Activated CD8-positive, alpha-beta T cell treated with anti-CD3 and anti-CD28 coated beads for 36 hours (primary cell): ENCODE results near the gene PPP1R7. TPM values are rescaled to one million over a fixed set of nuclear protein-coding genes. Genes with fewer than 3 reads are reported as not detected.

Experiments used
- ATAC-seq: fragments of 200-7000 bp; cut with Tn5 transposase; one replicate; pipeline ENCODE4 v1.10.0; 2021; ENCODE audit warnings: mild to moderate bottlenecking, moderate library complexity
- CTCF ChIA-PET: fragments of 350-600 bp; sonication (Branson Sonifier 250); formaldehyde crosslinking; loops from one replicate; lab custom pipeline; 2021; ENCODE audit warnings: antibody characterized with exemption; lab: Charles Lee
- POLR2A ChIA-PET: fragments of 350-600 bp; sonication (Branson Sonifier 250); formaldehyde crosslinking; loops from one replicate; lab custom pipeline; 2021; ENCODE audit warnings: antibody characterized with exemption; lab: Charles Lee
- DNase-seq: peaks from one replicate; pipeline ENCODE4 v3.0.0-alpha.2; 2020
- H3K27ac Mint-ChIP-seq: one replicate; pipeline ENCODE4 v1.8.0; 2021; ENCODE audit warnings: mild to moderate bottlenecking, mixed read lengths
- H3K27me3 Mint-ChIP-seq: one replicate; pipeline ENCODE4 v1.8.0; 2021; ENCODE audit warnings: mixed read lengths
- H3K36me3 Mint-ChIP-seq: one replicate; pipeline ENCODE4 v1.8.0; 2021; ENCODE audit warnings: low read depth, mixed read lengths
- H3K4me1 Mint-ChIP-seq: one replicate; pipeline ENCODE4 v1.8.0; 2021; ENCODE audit warnings: low read depth, mixed read lengths
- H3K4me3 Mint-ChIP-seq: one replicate; pipeline ENCODE4 v1.8.0; 2021; ENCODE audit warnings: mild to moderate bottlenecking, moderate library complexity, mixed read lengths
- H3K9me3 Mint-ChIP-seq: one replicate; pipeline ENCODE4 v1.8.0; 2021; ENCODE audit warnings: mixed read lengths
- intact Hi-C: fragments of 100-400 bp; cut with micrococcal nuclease; formaldehyde crosslinking; loops from one replicate; pipeline ENCODE4 v1.10.0; 2022
- total RNA-seq, 2 experiments: library from RNA; stranded (reverse); gene quantifications; one replicate each; pipeline ENCODE4 v1.2.3, GENCODE V29; 2021
- TF ChIP-seq, protein P1 (sequence below): fragments of 200-600 bp; IDR thresholded peaks from one replicate; pipeline ENCODE4 v1.8.0; 2022; ENCODE audit warnings: antibody characterized with exemption, mild to moderate bottlenecking

PPP1R7 gene
- total RNA-seq, 2 experiments from 2014 or later: 82.9 to 88.7 TPM

DNA sequence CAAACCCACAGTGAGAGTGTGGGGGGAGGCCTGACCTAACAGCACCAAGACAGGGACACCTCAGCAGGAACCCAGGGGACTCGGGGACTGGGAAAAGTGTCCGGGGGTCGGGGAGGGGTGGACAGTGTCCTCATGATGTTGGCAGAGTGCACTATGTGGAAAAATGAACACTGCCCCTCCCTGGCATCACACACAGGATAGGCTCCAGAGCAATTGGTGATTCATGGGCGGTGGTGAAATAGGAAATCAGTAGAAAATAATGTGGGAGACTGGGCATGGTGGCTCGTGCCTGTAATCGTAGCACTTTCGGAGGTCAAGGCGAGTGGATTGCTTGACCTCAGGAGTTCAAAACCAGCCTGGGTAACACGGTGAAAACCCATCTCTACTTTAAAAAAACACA lies 34.6 kb downstream of the PPP1R7 start:
- no peak overlapping the region for H3K4me3 Mint-ChIP-seq
- no peaks in the 10 kb centered on the region for H3K27me3 Mint-ChIP-seq
- intact Hi-C loops: no loop called here
- ATAC-seq: no peak
- CTCF ChIA-PET: no interaction called here
- POLR2A ChIA-PET: no interaction called here
- TF ChIP-seq, protein P1, sequence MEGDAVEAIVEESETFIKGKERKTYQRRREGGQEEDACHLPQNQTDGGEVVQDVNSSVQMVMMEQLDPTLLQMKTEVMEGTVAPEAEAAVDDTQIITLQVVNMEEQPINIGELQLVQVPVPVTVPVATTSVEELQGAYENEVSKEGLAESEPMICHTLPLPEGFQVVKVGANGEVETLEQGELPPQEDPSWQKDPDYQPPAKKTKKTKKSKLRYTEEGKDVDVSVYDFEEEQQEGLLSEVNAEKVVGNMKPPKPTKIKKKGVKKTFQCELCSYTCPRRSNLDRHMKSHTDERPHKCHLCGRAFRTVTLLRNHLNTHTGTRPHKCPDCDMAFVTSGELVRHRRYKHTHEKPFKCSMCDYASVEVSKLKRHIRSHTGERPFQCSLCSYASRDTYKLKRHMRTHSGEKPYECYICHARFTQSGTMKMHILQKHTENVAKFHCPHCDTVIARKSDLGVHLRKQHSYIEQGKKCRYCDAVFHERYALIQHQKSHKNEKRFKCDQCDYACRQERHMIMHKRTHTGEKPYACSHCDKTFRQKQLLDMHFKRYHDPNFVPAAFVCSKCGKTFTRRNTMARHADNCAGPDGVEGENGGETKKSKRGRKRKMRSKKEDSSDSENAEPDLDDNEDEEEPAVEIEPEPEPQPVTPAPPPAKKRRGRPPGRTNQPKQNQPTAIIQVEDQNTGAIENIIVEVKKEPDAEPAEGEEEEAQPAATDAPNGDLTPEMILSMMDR: no peak
- no peaks in the 10 kb centered on the region for H3K9me3 Mint-ChIP-seq
- no peak overlapping the region for H3K27ac Mint-ChIP-seq
- DNase-seq: no peak
- H3K36me3 Mint-ChIP-seq: peaks cover 3% of the 10 kb centered on the region
- H3K4me1 Mint-ChIP-seq: peaks cover under 1% of the 10 kb centered on the region

DNA sequence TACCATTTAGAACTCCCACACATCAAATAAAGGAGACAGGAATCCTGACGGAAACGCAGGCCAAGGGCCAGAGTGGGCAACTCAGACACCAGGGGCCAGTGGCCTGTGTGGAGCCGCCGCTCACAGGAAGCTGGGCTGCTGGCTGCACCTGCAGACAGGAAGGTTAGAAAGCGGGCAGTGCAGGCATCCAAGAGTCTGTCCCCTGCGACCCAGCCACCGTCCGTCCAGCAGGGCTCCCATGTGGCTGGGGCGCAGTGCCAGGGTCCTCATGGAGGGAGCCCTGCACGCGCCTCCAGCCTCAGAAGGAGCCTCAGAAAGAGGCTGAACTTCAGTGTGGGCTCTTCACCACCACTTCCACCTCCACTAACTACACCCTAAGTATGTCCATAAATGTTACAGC lies 35.7 kb downstream of the PPP1R7 start:
- ChIA-PET CTCF (no interaction called here), POLR2A (no interaction called here)
- H3K27ac Mint-ChIP-seq: no peak overlapping the region
- ATAC-seq (no peak), DNase-seq (no peak)
- intact Hi-C loops: no loop called here
- no peak overlapping the region for H3K4me3 Mint-ChIP-seq
- H3K27me3 Mint-ChIP-seq: no peaks in the 10 kb centered on the region
- TF ChIP-seq, protein P1: no peak
- no peaks in the 10 kb centered on the region for H3K9me3 Mint-ChIP-seq
- peaks cover 3% of the 10 kb centered on the region for H3K36me3 Mint-ChIP-seq
- no peaks in the 10 kb centered on the region for H3K4me1 Mint-ChIP-seq

DNA sequence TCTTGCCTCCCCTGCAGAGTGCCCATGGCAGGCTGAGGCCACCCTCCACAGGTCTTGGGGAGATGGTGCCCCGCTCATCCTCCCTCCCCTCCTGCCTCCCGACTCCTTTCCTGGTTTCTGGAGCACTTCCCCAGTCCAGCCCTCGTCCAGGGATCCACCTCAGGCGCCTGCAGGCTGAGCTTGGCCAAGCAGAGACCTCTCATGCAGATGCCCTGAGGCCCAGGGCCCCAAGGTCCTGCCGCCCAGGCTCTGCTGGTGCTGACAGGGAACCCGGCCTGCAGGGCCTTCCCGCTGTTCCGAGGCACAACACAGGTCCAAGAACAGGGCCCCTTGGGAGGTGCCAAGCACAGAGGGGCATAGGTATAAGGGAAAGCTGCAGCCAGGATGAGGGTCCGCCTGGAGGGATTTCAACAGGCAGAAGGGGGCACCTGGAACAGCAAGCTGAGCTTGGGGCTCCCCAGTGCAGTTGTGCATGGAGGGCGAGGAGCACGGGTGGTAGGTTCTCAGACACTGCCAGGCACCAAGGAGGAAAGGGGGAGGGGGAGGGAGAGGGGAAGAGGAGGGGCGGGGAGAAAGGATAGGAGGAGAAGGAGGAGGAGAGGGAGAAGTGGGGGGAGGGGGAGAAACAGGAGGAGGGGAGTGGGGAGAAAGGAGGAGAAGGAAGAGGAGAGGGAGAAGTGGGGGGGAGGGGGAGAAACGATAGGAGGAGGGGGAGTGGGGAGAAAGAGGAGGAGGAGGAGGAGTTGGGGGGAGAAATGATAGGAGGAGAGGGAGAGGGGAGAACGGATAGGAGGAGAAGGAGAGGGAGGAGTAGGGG lies 37.0 kb downstream of the PPP1R7 start:
- no peak for ATAC-seq
- H3K4me1 Mint-ChIP-seq: no peaks in the 10 kb centered on the region
- no peak for DNase-seq
- intact Hi-C loops: no loop called here
- no peak overlapping the region for H3K4me3 Mint-ChIP-seq
- H3K9me3 Mint-ChIP-seq: no peaks in the 10 kb centered on the region
- H3K27ac Mint-ChIP-seq: no peak overlapping the region
- TF ChIP-seq, protein P1: no peak
- peaks cover 2% of the 10 kb centered on the region for H3K36me3 Mint-ChIP-seq
- CTCF ChIA-PET: no interaction called here
- POLR2A ChIA-PET: no interaction called here
- H3K27me3 Mint-ChIP-seq: no peaks in the 10 kb centered on the region

DNA sequence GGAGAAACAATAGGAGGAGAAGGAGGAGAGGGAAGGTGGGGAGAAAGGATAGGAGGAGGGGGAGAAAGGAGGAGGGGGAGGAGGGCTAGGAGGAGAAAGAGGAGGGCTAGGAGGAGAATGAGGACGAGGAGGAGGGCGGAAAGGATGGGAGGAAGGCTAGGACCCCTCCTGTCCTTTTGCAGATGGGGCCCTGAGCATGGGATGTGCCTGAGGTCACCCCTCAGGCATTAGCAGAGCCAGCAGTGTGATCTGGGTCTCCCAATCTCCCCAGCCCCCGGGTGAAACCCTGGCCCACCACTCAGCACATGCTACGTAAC lies 37.6 kb downstream of the PPP1R7 start:
- TF ChIP-seq, protein P1: no peak
- no peaks in the 10 kb centered on the region for H3K27me3 Mint-ChIP-seq
- H3K4me1 Mint-ChIP-seq: no peaks in the 10 kb centered on the region
- ChIA-PET CTCF (no interaction called here), POLR2A (no interaction called here)
- DNase-seq (no peak), ATAC-seq (no peak)
- no peaks in the 10 kb centered on the region for H3K36me3 Mint-ChIP-seq
- no peak overlapping the region for H3K4me3 Mint-ChIP-seq
- H3K9me3 Mint-ChIP-seq: no peaks in the 10 kb centered on the region
- no peak overlapping the region for H3K27ac Mint-ChIP-seq
- intact Hi-C loops: no loop called here

DNA sequence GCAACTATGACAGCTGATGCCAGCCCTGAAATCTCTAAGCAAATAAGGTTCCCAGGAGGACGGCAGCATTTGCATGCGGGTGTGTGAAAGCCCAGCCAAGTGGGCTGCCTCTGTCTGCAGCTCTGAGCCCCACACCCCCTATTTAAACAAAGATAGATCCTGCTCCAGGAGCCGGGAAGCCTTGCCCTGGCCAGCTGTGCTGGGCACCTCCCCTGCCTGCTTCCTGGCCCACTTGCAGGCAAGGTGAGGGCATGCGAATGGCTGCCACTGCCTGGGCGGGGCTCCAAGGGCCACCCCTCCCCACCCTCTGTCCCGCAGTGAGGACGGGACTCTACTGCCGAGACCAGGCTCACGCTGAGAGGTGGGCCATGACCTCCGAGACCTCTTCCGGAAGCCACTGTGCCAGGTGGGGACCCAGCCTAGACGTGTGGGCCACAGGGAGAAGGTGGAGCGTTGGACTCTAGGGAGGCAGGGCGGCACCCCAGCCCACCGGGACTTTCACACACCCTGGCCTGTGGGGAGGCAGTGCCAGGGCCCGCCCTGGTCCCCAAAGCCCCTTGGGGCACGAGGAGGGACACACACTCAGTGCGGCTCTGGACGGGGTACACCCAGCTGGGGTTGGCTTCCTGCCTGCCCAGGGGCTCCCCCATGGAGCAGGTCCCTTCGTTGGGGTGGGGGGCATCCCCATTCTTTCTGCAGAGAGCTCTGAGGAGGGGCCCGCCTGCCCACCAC lies 38.3 kb downstream of the PPP1R7 start, which contains the start of gene ANO7:
TSS of gene ANO7 (plus strand) at position 317 of the 732 bp plus-strand sequence. CDS start 1,387 bp downstream, outside the sequence.
- no peak within 1 kb of the TSS for H3K27ac Mint-ChIP-seq
- no peak within 1 kb of the TSS for H3K4me3 Mint-ChIP-seq
- H3K27me3 Mint-ChIP-seq: no peaks in the 10 kb centered on the region
- TF ChIP-seq, protein P1: no peak
- POLR2A ChIA-PET: no interaction called here
- H3K36me3 Mint-ChIP-seq: no peaks in the 10 kb centered on the region
- intact Hi-C loops: no loop called here
- no peaks in the 10 kb centered on the region for H3K4me1 Mint-ChIP-seq
- no peaks in the 10 kb centered on the region for H3K9me3 Mint-ChIP-seq
- DNase-seq: no peak
- CTCF ChIA-PET: no interaction called here
- ATAC-seq: no peak
